Measurements from ENCODE around the gene GIT1. TPM values are rescaled to one million over a fixed set of nuclear protein-coding genes. Genes with fewer than 3 reads are reported as not detected.

The GIT1 gene
- total and polyA plus RNA-seq, 8 donors: 17.7 to 67.2 (median 28.7) TPM

DNA sequence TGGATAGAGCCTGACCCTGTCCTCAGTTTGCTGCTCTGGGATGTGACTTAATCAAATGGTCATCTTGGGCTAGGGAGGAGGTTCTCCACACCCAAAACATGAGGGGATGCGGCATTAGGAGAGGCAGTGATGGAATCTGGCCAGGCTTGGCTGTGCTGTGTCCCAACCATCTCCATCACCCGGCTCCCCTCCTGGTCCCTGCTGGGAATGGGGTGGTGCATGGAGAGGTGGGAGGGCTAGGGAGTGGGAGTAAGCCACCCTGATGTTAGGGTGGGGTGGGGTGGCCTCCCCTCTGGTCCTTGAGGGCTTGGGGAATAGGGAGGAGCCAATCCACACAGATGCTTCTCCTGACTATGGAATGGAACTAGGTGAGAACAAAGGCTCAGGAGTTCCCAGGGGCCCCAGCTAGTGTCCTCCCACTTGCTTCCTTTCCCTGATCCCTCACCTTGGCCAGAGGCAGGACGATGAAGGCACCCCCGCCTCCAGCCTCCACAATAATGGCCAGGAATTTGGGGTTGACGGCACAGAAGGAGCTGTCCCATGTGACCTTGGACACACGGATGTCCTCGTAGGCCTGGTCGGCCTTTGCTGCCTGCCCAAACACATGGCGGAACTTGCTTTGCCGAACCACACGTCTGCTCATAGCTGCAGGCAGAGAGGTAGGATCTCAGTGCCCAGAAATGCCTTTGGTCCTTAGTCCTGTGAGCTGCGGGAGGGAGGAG lies 31.5 kb upstream of the GIT1 start:
- no peaks in the 10 kb centered on the region for H3K36me3 ChIP-seq
- no peak overlapping the region for H3K4me3 ChIP-seq
- TF ChIP-seq POLR2AphosphoS5 (IDR thresholded peaks at IDR 0.05) (no peak), POLR2A (IDR thresholded peaks at IDR 0.05) (no peak), EP300 (IDR thresholded peaks at IDR 0.05) (no peak)
- TF ChIP-seq, protein P1, sequence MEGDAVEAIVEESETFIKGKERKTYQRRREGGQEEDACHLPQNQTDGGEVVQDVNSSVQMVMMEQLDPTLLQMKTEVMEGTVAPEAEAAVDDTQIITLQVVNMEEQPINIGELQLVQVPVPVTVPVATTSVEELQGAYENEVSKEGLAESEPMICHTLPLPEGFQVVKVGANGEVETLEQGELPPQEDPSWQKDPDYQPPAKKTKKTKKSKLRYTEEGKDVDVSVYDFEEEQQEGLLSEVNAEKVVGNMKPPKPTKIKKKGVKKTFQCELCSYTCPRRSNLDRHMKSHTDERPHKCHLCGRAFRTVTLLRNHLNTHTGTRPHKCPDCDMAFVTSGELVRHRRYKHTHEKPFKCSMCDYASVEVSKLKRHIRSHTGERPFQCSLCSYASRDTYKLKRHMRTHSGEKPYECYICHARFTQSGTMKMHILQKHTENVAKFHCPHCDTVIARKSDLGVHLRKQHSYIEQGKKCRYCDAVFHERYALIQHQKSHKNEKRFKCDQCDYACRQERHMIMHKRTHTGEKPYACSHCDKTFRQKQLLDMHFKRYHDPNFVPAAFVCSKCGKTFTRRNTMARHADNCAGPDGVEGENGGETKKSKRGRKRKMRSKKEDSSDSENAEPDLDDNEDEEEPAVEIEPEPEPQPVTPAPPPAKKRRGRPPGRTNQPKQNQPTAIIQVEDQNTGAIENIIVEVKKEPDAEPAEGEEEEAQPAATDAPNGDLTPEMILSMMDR (IDR thresholded peaks at IDR 0.05): no peak
- no peak overlapping the region for H3K27ac ChIP-seq
- peaks cover 39 to 61% (median 47%) of the 10 kb centered on the region in 4 donors for H3K4me1 ChIP-seq
- peaks cover 0 to 37% (median 23%) of the 10 kb centered on the region in 3 donors for H3K27me3 ChIP-seq
- WGBS, 5 donors: 95 to 98% (median 98%) methylated on average over 10 to 12 of the region's 12 CpGs
- intact Hi-C loops (cut with DNase I; ENCODE audit: low total_unique reads): no loop called here
- DNase-seq: no peak
- no peaks in the 10 kb centered on the region for H3K9me3 ChIP-seq

DNA sequence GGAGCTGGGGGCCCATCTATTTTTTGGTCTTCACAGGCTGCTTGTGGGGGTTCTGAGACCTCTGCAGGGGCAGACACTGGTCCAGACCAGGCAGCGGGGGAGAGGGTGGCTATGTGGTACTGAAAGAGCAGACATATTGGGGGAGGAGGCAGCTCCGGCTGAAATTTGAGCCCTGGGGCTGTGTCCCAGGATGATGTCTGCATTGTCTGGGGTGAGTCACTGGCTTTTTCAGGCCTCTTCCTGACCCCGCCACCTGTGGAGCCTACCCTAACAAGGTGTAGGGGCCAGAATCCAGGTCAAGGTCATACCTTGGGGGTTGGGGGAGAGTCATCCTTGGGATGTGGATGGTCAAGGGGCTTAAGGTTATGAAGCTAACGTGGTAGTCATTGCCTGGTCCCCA lies 30.8 kb upstream of the GIT1 start:
- Histone ChIP-seq H3K36me3 (no peaks in the 10 kb centered on the region), H3K4me1 (peaks cover 44 to 68% (median 54%) of the 10 kb centered on the region in 4 donors), H3K4me3 (no peak overlapping the region), H3K27ac (no peak overlapping the region), H3K27me3 (peaks cover 0 to 41% (median 26%) of the 10 kb centered on the region in 3 donors), H3K9me3 (no peaks in the 10 kb centered on the region)
- intact Hi-C loops (cut with DNase I; ENCODE audit: low total_unique reads): no loop called here
- no peak for TF ChIP-seq POLR2A (IDR thresholded peaks at IDR 0.05)
- TF ChIP-seq, protein P1 (IDR thresholded peaks at IDR 0.05): no peak
- WGBS, 5 donors: 92 to 96% (median 93%) methylated on average over 4 of the region's 4 CpGs
- DNase-seq: no peak

DNA sequence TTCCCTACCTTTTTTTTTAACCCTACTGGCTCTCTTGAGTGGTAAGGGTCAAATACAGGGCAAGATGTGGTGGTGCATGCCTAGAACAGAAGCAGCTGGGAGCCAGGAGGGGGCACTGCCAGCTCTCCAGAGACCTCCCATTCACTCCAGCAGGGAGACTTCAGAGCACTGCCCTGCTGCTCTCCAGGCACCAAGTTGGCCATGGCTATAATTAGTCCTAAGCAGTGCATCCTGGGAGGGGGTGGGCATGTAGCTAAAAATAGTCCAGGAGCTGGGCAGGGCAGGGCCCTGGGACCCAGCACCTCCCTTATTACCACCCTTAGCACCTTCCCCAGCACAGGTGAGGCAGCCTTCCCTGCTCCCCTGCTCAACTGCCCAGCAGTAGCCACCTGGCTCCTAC lies 29.8 kb upstream of the GIT1 start:
- TF ChIP-seq, protein P1 (IDR thresholded peaks at IDR 0.05): no peak
- no peak for TF ChIP-seq EP300 (IDR thresholded peaks at IDR 0.05)
- TF ChIP-seq POLR2AphosphoS5 (IDR thresholded peaks at IDR 0.05): no peak
- no peak for TF ChIP-seq POLR2A (IDR thresholded peaks at IDR 0.05)
- peaks cover 55 to 74% (median 64%) of the 10 kb centered on the region in 4 donors for H3K4me1 ChIP-seq
- H3K36me3 ChIP-seq: no peaks in the 10 kb centered on the region
- DNase-seq: peak in 1 of 2 donors; percentile 58
- peaks cover 0 to 51% (median 26%) of the 10 kb centered on the region in 3 donors for H3K27me3 ChIP-seq
- H3K27ac ChIP-seq: no peak overlapping the region
- no peaks in the 10 kb centered on the region for H3K9me3 ChIP-seq
- intact Hi-C loops (cut with DNase I; ENCODE audit: low total_unique reads): no loop called here
- no peak overlapping the region for H3K4me3 ChIP-seq

DNA sequence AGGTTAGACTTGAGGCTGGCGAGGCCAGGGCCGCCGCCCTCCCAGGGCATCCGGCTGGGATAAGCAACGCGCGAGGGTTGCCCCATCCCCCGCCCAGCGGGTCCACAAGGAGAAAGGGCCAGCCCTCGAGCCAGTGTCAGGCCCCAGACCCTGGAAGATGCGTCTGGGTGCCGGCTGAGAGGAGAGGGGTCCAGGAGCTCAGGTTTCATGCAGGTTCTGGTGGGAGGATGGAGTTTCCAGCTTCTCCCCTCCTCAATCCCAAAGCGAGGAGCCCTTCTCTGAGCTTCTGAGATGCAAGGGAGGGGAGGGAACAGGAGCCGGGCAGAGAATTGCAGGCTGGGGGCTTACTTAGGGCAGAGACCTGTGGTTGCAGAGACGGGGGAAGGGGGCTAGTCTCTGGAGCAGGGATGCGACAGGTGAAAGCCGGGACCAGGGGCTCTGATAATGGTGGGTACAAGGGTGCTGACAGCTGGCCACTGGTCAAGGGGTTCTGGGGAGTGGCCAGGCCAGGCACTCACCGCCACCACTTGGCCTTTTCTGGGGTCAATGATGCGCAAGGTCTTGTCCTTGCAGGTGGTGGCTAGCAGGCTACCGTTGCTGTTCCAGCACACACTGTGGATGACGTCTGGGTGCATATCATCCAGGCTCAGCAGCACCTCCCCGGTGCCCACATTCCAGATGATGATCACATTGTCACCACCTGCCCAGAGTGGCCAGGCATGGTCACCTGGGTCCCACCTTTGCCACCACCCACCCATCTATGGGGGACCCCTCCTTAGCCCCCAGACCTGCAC lies 29.0 kb upstream of the GIT1 start:
- intact Hi-C loops (cut with DNase I; ENCODE audit: low total_unique reads): no loop called here
- TF ChIP-seq POLR2AphosphoS5 (IDR thresholded peaks at IDR 0.05): no peak
- TF ChIP-seq, protein P1 (IDR thresholded peaks at IDR 0.05): no peak
- TF ChIP-seq POLR2A (IDR thresholded peaks at IDR 0.05): no peak
- TF ChIP-seq EP300 (IDR thresholded peaks at IDR 0.05): no peak
- Histone ChIP-seq H3K9me3 (no peaks in the 10 kb centered on the region), H3K27me3 (peaks cover 0 to 58% (median 26%) of the 10 kb centered on the region in 3 donors), H3K4me3 (peak overlapping the region; percentile 36 to 58 (median 41)), H3K4me1 (peaks cover 62 to 80% (median 72%) of the 10 kb centered on the region in 4 donors), H3K27ac (peak overlapping the region in 4 of 5 donors; percentile 45 to 56 (median 52)), H3K36me3 (no peaks in the 10 kb centered on the region)
- DNase-seq: no peak
- 36 to 59% (median 43%) methylated on average over 12 to 22 of the region's 22 CpGs for WGBS, 5 donors

All from stomach (tissue), 9 donors.